Loucy (cell line): ENCODE results near the gene IGF2BP3.

Source experiments
- H2AFZ ChIP-seq: fragments of 200-600 bp; sonication (generic); 2 replicates; pipeline ENCODE4 v1.6.0; 2016; ENCODE audit warnings: antibody characterized with exemption, mild to moderate bottlenecking, low read length, moderate library complexity
- H3F3A ChIP-seq: fragments of 200-600 bp; 2 replicates; pipeline ENCODE4 v1.6.0; 2016; ENCODE audit warnings: antibody characterized with exemption, low read depth, mild to moderate bottlenecking
- H3K27me3 ChIP-seq: fragments of 200-600 bp; sonication (generic); 2 replicates; pipeline ENCODE4 v1.6.1; 2014; ENCODE audit warnings: low read length, mild to moderate bottlenecking; ENCODE audit not compliant: insufficient read depth, poor library complexity, severe bottlenecking
- H3K36me3 ChIP-seq: fragments of 200-600 bp; sonication (generic); 2 replicates; pipeline ENCODE4 v1.6.1; 2016; ENCODE audit warnings: low read length; ENCODE audit not compliant: insufficient read depth
- H3K4me1 ChIP-seq: fragments of 200-600 bp; sonication (generic); 2 replicates; pipeline ENCODE4 v1.5.1; 2014; ENCODE audit warnings: low read length, mild to moderate bottlenecking; ENCODE audit not compliant: insufficient read depth, poor library complexity, severe bottlenecking
- H3K4me2 ChIP-seq: fragments of 200-600 bp; sonication (generic); 2 replicates; pipeline ENCODE4 v1.6.0; 2014; ENCODE audit warnings: antibody characterized with exemption, low read length, low read depth, mild to moderate bottlenecking; ENCODE audit not compliant: poor library complexity, severe bottlenecking
- H3K4me3 ChIP-seq: fragments of 200-600 bp; sonication (generic); 2 replicates; pipeline ENCODE4 v1.5.1; 2014; ENCODE audit warnings: low read length, mild to moderate bottlenecking, mixed read lengths; ENCODE audit not compliant: poor library complexity, severe bottlenecking
- H3K79me2 ChIP-seq: fragments of 200-600 bp; sonication (generic); 2 replicates; pipeline ENCODE4 v1.6.1; 2014; ENCODE audit warnings: low read length; ENCODE audit not compliant: insufficient read depth
- H3K9ac ChIP-seq: fragments of 200-600 bp; sonication (generic); 2 replicates; pipeline ENCODE4 v1.6.0; 2014; ENCODE audit warnings: mild to moderate bottlenecking, low read depth, low read length, moderate library complexity; ENCODE audit not compliant: poor library complexity, severe bottlenecking
- H3K9me2 ChIP-seq: fragments of 200-600 bp; sonication (generic); replicated peaks from 2 replicates; pipeline ENCODE4 v1.6.1; 2016; ENCODE audit warnings: low read depth, low read length, mixed read lengths
- H3K9me3 ChIP-seq: fragments of 200-600 bp; sonication (generic); 2 replicates; pipeline ENCODE4 v1.6.1; 2014; ENCODE audit warnings: mild to moderate bottlenecking, antibody characterized with exemption, low read length, low read depth; ENCODE audit not compliant: insufficient read depth
- H4K20me1 ChIP-seq: fragments of 200-600 bp; sonication (generic); 2 replicates; pipeline ENCODE4 v1.6.0; 2014; ENCODE audit warnings: antibody characterized with exemption, low read length, mild to moderate bottlenecking; ENCODE audit not compliant: insufficient read depth, poor library complexity, severe bottlenecking
- EZH2phosphoT487 ChIP-seq: fragments of 200-600 bp; IDR thresholded peaks from 2 replicates; pipeline ENCODE4 v1.6.1; 2018; ENCODE audit warnings: antibody characterized with exemption, mild to moderate bottlenecking, moderate library complexity, borderline replicate concordance
- TF ChIP-seq, protein P1 (sequence below): fragments of 200-600 bp; sonication (generic); conservative IDR thresholded peaks from 2 replicates; pipeline ENCODE4 v1.5.1; 2014; ENCODE audit warnings: mild to moderate bottlenecking, antibody characterized with exemption, low read length

Gene IGF2BP3

DNA sequence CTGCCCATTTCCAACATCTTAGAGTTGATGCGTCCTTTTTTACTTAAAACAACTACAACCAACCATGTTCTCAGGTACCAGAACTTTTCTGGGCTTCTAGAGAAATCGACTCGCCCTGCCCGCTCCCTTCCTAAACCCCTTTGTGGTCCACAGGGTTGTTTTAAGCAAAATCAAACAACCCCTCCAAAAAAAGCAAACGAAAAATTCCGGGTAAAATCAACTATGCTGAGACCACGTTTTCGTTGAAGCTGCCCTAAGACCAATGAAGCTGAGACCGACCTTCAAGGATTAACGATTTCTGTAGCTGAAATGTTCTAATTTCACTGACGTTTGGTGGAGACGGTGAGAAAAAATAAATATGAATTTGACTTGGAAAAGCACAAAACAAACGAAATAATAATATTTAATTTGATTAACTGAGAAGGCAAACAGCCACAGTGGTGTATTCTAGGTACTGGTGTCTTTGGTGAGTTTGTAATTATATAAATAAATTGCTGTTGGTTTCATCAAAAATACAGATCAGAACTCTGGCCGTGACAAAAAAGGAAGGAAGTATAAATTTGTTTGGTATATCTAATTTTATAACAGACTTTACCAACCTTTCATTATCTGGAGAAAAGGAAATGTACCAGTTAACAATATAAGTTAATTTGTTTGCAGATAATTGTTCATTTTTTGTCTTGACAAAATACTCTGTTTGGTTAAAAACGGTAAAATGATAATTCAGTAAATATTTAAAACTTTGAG, 4.7 kb upstream of the IGF2BP3 start:
- no peaks in the 10 kb centered on the region for H4K20me1 ChIP-seq
- H3K4me2 ChIP-seq, result no peak overlapping the region

DNA sequence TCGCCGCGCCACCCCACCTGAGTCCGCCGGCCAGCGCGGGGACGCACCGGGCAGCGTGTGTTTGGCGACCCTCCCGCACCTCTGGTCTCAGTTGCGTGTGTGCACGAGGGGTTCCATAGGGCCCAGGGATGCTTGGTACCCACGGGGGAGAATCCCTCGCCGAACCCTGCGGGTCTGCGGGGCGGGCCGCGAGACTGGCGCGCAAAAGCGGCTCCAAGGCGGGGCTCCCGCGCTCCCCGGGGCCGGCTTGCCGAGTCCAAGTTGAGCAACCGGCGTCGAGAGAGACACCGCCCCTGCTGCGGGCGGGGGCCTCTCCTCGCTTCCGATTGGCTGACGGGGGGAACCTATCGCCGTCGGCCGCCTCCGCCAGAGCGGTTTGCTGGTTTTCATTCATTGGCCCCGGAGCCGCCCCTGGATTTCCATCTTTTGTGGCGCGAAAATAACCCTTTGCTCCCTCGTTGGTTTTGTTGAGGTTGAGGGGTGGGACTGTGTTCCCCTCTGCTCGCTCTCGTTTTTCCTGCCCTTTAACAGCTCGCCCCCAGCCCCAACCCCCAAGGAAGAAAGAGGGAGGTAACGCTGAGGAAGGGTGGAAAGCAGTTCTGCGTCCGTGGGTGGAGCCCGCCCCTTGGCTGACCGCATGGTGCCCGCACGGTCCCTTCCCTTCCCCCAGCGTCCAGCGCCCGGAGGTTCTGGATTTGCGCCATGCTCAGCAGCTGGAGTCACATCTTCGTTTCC, 4.0 kb upstream of the IGF2BP3 start:
- H3K4me2 ChIP-seq, result no peak overlapping the region
- H3K4me1 ChIP-seq, result no peaks in the 10 kb centered on the region
- no peak overlapping the region for H3K4me3 ChIP-seq
- peaks cover 14% of the 10 kb centered on the region for H3K27me3 ChIP-seq
- no peaks in the 10 kb centered on the region for H3K36me3 ChIP-seq
- H3K9ac ChIP-seq, result no peak overlapping the region
- H3K9me2 ChIP-seq, result no peaks in the 10 kb centered on the region
- no peaks in the 10 kb centered on the region for H3F3A ChIP-seq
- no peaks in the 10 kb centered on the region for H3K79me2 ChIP-seq
- H3K9me3 ChIP-seq, result no peaks in the 10 kb centered on the region
- H4K20me1 ChIP-seq, result no peaks in the 10 kb centered on the region
- no peak for TF ChIP-seq EZH2phosphoT487
- TF ChIP-seq, protein P1, sequence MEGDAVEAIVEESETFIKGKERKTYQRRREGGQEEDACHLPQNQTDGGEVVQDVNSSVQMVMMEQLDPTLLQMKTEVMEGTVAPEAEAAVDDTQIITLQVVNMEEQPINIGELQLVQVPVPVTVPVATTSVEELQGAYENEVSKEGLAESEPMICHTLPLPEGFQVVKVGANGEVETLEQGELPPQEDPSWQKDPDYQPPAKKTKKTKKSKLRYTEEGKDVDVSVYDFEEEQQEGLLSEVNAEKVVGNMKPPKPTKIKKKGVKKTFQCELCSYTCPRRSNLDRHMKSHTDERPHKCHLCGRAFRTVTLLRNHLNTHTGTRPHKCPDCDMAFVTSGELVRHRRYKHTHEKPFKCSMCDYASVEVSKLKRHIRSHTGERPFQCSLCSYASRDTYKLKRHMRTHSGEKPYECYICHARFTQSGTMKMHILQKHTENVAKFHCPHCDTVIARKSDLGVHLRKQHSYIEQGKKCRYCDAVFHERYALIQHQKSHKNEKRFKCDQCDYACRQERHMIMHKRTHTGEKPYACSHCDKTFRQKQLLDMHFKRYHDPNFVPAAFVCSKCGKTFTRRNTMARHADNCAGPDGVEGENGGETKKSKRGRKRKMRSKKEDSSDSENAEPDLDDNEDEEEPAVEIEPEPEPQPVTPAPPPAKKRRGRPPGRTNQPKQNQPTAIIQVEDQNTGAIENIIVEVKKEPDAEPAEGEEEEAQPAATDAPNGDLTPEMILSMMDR, result no peak
- H2AFZ ChIP-seq, result no peak overlapping the region

More for the DNA sequence above, 4.7 kb upstream of the IGF2BP3 start:
- Histone ChIP-seq H3K79me2 (no peaks in the 10 kb centered on the region), H3K27me3 (peaks cover 14% of the 10 kb centered on the region), H3K9ac (no peak overlapping the region), H3K4me1 (no peaks in the 10 kb centered on the region), H3K9me3 (no peaks in the 10 kb centered on the region), H3F3A (no peaks in the 10 kb centered on the region), H3K36me3 (no peaks in the 10 kb centered on the region), H2AFZ (no peak overlapping the region), H3K9me2 (no peaks in the 10 kb centered on the region), H3K4me3 (no peak overlapping the region)
- TF ChIP-seq, protein P1, result no peak
- TF ChIP-seq EZH2phosphoT487, result no peak

DNA sequence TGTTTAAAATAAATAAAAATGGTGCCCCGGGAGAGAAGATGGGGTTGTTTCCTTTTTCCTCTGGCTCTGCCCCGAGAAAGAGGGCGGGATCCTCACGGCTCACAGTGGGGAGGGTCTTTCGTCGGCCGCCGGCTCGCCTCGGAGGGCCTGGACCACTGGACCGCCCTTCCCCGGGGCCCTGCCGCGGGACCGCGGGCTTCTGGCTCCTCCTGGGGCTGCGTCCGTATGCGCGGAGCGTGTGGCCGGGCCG, 3.5 kb upstream of the IGF2BP3 start:
- no peaks in the 10 kb centered on the region for H4K20me1 ChIP-seq
- no peaks in the 10 kb centered on the region for H3K9me3 ChIP-seq
- no peaks in the 10 kb centered on the region for H3K4me1 ChIP-seq
- no peak overlapping the region for H3K4me2 ChIP-seq
- H3K36me3 ChIP-seq, result no peaks in the 10 kb centered on the region
- no peak overlapping the region for H2AFZ ChIP-seq
- no peaks in the 10 kb centered on the region for H3K9me2 ChIP-seq
- TF ChIP-seq, protein P1, result no peak
- TF ChIP-seq EZH2phosphoT487, result no peak
- H3K79me2 ChIP-seq, result no peaks in the 10 kb centered on the region
- H3K27me3 ChIP-seq, result peaks cover 14% of the 10 kb centered on the region
- no peaks in the 10 kb centered on the region for H3F3A ChIP-seq
- H3K4me3 ChIP-seq, result no peak overlapping the region
- H3K9ac ChIP-seq, result no peak overlapping the region
